CD4-positive, alpha-beta T cell treated with Interferon alpha-2 for 1 hour (primary cell): Measurements from ENCODE around the gene SLC12A7.
"Not testable (repeated sequence)": the region's sequence is repeated elsewhere in the genome, so short reads cannot be mapped to it uniquely, and the experiment has no call there.

ENCODE experiments used
- DNase-seq, 2 donors: peaks; one replicate each; pipeline ENCODE4 v3.0.0-alpha.2; 2020 to 2022

The SLC12A7 gene

DNA sequence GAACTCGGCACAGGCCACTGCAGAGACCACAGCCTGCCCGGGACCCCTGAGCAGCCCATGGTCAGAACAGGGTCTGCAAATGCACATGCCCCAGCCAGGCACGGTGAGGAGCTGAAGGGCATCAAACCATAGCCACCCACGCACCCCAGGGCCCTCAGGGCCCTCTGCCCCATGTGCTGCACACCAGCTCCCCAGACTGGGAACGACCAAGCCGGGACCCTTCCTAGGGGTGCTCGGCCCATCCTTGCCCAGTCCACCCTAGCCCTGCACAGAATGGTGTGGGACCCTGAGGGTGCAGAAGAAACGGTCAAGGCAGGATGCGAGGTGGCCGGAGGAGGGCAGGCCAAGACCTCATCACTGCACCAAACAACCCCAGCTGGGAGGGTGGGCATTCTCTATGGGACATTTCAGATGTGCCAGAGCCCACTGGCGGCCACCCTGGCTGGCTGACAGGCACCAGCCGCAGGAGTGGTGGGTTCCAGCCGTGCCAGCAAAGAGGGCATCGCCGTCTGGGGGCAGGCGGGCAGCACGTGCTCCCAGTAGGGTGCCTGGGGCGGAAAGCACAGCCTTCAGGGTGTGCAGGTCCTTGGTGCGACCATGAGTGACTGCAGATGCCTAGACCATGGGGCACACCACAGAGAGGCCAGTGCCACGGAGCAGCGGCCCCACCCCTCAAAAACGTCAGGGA is 16.4 kb downstream of the SLC12A7 start:
- no peak for DNase-seq

DNA sequence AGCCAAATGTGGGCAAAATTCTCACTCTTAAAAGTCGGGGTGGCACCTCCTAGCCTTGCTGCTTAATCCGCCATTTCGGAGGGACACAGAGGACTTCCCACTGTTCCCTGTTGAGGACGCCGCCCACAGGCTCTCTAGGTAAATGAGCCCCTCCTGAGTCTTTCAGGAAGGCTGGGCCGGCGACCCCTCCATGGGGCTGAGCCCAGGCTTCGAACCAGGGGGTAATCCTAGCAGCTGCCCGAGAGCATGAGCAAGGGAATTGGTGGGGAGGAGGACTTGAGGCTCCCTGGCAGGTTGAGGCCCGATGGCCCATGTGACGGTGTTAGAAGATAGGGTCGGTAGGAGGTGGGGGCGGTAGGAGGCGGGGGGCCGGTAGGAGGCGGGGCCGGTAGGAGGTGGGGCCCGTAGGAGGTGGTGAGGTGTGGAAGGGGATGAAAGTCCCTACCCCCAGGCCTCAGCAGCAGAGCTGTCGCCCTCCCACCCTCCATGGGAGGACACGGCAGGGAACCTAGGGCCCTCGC is 17.1 kb downstream of the SLC12A7 start:
- no peak for DNase-seq

- no peak for DNase-seq
These were observed 18.5 kb downstream of the SLC12A7 start for GRCh38 chr5:1093361-1093760.

DNA sequence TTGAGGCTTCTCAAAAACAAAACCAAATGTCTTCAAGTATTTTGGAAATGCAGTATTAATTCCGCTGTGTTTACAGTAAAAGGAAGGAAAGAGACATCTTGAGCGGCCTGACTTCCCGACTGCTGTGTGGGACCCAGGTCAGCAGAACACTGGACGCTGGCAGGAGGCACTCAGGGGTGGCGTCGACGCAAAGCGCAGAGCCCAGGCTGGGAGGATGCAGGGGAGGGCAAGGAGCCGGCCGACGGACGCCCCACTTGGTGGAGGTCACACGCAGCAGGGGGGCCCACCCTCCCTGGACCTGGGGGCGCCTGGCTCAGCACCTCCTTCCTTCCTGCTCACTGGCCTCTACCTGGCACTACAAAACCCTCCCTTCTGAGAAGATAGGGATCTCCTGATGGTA is 19.7 kb downstream of the SLC12A7 start:
- DNase-seq = no peak

- DNase-seq = no peak
These were observed 20.2 kb downstream of the SLC12A7 start for GRCh38 chr5:1091632-1092031.

- no peak for DNase-seq
These were observed 21.3 kb downstream of the SLC12A7 start for GRCh38 chr5:1090538-1090937.

GRCh38 chr5:1089621-1090040 is 22.2 kb downstream of the SLC12A7 start:
- DNase-seq = no peak

- no peak for DNase-seq
These were observed 22.7 kb downstream of the SLC12A7 start for GRCh38 chr5:1089146-1089545.

DNA sequence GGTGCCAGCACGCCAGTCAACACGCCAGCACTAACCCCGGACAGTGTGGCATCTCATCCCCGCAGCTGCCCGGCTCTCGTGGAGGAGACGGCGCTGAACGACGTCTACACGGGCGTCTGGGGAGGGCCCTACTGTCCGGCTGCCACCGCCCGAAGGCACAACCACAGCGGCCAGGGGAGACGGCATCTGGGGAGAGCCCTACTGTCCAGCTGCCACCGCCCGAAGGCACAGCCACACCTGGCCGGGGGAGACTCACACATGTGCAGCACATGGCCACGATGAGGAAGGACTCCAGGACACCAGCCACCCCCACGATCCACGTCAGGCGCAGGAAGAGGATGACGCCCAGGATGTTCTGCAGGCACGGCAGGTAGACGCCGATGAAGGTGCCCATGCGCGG is 23.1 kb downstream of the SLC12A7 start:
- DNase-seq = no peak

- no peak for DNase-seq
These were observed 23.8 kb downstream of the SLC12A7 start for GRCh38 chr5:1088031-1088430.

- DNase-seq = no peak
These were observed 24.4 kb downstream of the SLC12A7 start for GRCh38 chr5:1087428-1087827.

GRCh38 chr5:1086871-1087270 is 25.0 kb downstream of the SLC12A7 start:
- DNase-seq = no peak

DNA sequence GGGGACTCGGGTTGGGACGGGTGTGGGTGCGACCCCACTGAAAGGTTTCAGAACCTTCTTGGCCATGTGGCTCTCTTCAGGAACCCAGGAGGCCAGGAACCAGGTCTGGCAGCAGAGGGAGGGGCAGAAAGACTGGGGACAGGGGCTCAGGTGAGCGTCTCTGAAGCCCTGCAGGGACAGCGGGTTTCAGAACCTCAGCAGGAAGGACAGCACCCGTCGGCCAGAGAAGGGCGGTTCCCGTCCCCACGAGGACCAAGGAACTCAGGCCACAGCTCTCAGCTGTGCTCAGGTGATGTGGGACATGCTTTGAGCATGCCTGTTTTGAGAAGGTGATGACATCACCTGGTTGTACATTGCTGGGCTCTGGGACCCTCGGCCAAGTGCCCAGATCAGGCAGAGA is 25.7 kb downstream of the SLC12A7 start:
- no peak for DNase-seq

DNA sequence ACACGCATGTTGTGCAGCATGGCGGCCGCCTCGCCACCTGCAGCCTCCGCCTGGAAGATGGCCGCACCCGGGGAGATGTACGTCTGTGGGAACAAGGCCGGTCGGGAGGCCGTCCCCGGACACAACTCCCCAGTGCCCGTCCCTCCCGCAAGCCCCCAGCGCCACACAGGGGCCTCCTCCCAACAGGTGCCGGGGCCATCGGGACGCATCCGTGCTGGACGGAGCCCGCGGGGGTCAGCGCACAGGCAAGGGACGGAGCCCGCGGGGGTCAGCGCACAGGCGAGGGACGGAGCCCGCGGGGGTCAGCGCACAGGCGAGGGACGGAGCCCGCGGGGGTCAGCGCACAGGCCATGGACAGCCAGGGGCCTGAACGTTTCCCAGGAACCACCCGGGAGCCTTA is 26.5 kb downstream of the SLC12A7 start:
- no peak for DNase-seq

DNA sequence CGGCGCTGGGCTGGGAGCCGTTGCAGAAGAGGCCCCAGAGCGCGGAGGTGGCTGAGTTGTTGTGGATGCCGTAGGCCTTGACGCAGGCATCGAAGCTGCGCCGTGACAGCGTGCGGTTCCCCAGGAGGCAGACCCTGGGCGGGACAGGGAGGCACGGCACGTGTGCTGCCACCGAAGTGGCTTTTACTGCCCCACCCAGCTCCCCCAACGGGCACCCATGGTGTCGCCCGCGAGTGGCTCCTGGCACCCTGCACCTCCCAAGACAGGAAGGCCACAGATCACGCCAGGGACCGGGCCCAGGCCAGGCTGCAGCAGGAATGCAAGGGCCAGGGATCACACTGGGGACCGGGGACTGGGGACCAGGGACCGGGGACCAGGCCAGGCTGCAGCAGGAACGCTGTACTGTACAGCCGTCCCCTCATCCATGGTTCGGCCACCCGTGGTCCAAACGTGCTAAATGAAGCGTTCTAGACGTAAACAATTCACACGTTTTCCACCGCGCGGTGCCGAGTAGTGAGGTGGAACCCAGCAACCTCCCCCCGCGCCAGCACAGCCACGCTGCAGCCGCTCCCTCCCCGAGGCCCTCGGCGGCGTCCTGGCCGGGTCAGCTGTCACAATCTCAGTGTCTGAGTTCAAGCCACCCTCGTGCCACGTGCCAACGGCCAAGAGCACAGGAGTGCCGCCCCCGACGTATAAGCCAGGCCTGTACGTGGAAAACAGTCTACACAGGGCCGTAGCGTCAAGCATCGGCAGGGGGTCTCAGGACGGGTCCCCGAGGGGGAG is 27.8 kb downstream of the SLC12A7 start:
- no peak for DNase-seq

DNA sequence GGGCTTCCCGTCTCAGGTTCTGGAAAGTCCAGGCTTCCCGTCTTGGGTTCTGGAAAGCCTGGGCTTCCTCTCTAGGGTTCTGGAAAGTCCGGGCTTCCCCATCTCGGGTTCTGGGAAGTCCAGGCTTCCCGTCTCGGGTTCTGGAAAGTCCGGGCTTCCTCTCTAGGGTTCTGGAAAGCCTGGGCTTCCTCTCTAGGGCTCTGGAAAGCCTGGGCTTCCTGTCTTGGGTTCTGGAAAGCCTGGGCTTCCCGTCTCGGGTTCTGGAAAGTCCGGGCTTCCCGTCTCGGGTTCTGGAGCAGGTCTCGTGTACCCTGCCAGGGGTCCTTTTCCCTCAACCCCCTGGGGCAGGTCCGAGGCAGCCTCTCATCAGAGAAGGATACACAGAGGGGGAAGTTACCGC is 28.8 kb downstream of the SLC12A7 start:
- not testable (repeated sequence) for DNase-seq

DNA sequence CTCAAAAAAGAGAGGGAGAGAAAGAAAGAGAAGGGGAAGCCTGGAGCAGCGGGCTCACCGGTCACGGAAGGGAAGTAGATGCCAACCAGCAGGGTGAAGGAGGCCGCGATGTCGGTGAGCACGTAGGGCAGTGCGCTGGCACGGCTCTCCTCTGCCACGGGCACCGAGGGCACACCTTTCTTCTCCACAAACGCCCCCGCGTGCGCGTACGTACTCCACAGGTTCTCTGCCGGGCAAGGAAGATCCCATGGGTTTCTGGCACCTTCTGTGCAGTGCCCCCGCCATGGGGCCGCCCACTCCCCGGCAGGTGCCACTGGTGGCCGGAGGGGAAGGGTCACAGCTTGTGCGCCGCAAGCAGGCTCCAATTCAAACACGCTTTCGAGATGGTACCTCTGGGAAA is 30.3 kb downstream of the SLC12A7 start:
- DNase-seq = no peak

DNA sequence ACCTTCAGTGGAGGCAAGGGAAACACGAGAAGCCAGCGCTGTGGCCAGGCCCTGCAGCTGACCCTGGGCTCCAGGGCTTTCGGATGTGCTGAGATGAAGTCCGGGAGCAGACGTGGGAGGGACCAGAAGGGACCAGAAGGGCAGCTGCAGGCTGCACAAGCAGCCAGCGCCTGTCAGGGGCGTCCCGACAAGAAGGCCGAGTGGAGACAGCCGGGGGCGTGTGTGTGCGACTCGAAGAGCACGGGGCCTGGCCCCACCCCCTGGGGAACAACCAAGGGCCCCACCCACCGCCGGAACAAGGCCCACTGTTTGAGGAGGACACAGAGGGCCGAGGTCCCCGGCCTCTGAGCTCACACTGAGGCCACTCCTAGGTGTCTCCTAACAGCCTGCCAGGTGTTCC is 31.4 kb downstream of the SLC12A7 start:
- DNase-seq = no peak

DNA sequence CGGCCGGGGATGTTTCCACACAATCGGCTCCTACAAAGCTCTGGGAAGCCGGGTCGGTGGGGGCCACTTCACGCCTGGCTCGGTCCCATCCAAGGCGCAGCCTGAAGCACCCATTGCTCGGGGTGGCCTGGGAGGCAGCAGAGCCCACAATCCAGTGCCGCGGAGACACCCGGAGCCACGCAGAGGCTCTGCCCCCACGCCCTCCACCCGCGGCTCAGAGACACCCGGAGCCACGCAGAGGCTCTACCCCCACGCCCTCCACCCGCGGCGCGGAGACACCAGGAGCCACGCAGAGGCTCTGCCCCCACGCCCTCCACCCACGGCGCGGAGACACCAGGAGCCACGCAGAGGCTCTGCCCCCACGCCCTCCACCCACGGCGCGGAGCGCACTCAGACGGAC is 31.9 kb downstream of the SLC12A7 start:
- DNase-seq = no peak

DNA sequence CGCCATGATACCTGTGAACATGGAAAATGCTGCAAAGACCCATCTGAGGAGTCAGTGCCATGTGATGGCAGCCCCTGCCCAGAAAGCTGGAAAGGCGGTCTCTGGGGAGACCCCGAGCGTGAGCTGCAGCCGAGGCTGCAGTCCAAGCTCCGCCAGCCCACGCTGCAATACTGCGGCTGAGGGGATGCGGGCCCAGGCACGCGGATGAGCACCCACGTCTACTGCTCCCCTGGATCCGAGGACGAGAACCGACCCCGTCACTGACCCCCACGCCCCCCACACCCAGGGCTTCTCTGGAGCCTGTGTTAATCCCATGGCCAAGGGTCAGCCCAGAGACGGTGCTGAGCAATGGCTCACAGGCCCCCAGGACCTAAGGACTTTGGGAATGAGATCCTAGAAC is 32.4 kb downstream of the SLC12A7 start:
- no peak for DNase-seq

DNA sequence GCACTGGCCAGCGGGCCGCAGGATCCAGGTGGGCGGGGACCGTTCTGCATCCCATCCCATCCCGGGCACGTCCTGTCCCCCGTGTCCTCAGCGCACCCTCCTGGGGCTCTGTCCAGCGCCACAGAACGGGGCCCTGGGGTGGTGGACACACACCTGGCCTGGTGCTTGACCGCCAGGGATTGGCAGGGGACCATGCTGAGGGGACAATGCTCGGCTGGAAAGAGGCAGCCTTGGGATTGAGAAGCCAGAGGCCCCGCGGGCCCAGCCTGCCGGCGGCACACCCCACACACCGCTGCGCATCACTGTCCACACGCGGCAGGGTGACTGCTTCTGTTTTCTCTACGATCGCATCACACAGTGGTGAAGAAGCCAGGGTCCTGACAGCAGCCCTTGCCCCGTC is 33.0 kb downstream of the SLC12A7 start:
- no peak for DNase-seq

- DNase-seq = no peak
These were observed 33.7 kb downstream of the SLC12A7 start for GRCh38 chr5:1078206-1078605.

GRCh38 chr5:1077491-1078020 is 34.3 kb downstream of the SLC12A7 start:
- DNase-seq = no peak

- DNase-seq = no peak
These were observed 34.8 kb downstream of the SLC12A7 start for GRCh38 chr5:1077026-1077425.
